SK-N-SH treated with all-trans-retinoic acid at 6 μM for 48 hours (cell line): Measurements from ENCODE around the gene LINS1.

Experiments
- ATAC-seq: fragments of 200-7000 bp; cut with Tn5 transposase; 3 replicates; pipeline ENCODE4 v1.9.1; 2020; ENCODE audit warnings: mild to moderate bottlenecking, moderate library complexity
- BACH2 ChIP-seq: fragments of 250-450 bp; sonication (Bioruptor Pico); IDR thresholded peaks from 2 replicates; pipeline ENCODE4 v1.9.0; 2021; ENCODE audit warnings: mild to moderate bottlenecking, borderline replicate concordance
- CREB5 ChIP-seq: fragments of 250-450 bp; sonication (Bioruptor Pico); IDR thresholded peaks from 2 replicates; pipeline ENCODE4 v1.5.1; 2020; ENCODE audit warnings: low read depth, mild to moderate bottlenecking, moderate library complexity
- CSDC2 ChIP-seq: fragments of 250-450 bp; sonication (Bioruptor Pico); IDR thresholded peaks from 2 replicates; pipeline ENCODE4 v1.5.0; 2020; ENCODE audit warnings: mild to moderate bottlenecking, moderate library complexity
- CSRNP3 ChIP-seq: fragments of 250-450 bp; sonication (Bioruptor Pico); IDR thresholded peaks from 2 replicates; pipeline ENCODE4 v1.5.1; 2021; ENCODE audit warnings: mild to moderate bottlenecking, moderate library complexity
- ESRRG ChIP-seq: fragments of 250-450 bp; sonication (Bioruptor Pico); IDR thresholded peaks from 2 replicates; pipeline ENCODE4 v1.6.1; 2021; ENCODE audit warnings: mild to moderate bottlenecking
- OSR1 ChIP-seq: fragments of 250-450 bp; sonication (Bioruptor Pico); IDR thresholded peaks from 2 replicates; pipeline ENCODE4 v1.8.0; 2022; ENCODE audit warnings: moderate library complexity, mild to moderate bottlenecking, inconsistent platforms
- PATZ1 ChIP-seq: fragments of 250-450 bp; sonication (Bioruptor Pico); IDR thresholded peaks from 2 replicates; pipeline ENCODE4 v1.8.0; 2020; ENCODE audit warnings: mild to moderate bottlenecking, moderate library complexity, borderline replicate concordance
- POU6F1 ChIP-seq: fragments of 250-450 bp; sonication (Bioruptor Pico); IDR thresholded peaks from 2 replicates; pipeline ENCODE4 v1.8.0; 2021; ENCODE audit warnings: low read depth, mild to moderate bottlenecking, moderate library complexity, borderline replicate concordance
- PPARA ChIP-seq: fragments of 250-450 bp; sonication (Bioruptor Pico); IDR thresholded peaks from 2 replicates; pipeline ENCODE4 v1.5.0; 2020; ENCODE audit warnings: mild to moderate bottlenecking, borderline replicate concordance
- RARB ChIP-seq: fragments of 250-450 bp; sonication (Bioruptor Pico); IDR thresholded peaks from 2 replicates; pipeline ENCODE4 v1.8.0; 2021; ENCODE audit warnings: mild to moderate bottlenecking, moderate library complexity
- SNAI2 ChIP-seq: fragments of 250-450 bp; sonication (Bioruptor Pico); IDR thresholded peaks from 2 replicates; pipeline ENCODE4 v1.5.0; 2020; ENCODE audit warnings: mild to moderate bottlenecking, moderate library complexity
- TCF4 ChIP-seq: fragments of 250-450 bp; sonication (Bioruptor Pico); IDR thresholded peaks from 2 replicates; pipeline ENCODE4 v1.8.0; 2021; ENCODE audit warnings: mild to moderate bottlenecking, moderate library complexity, borderline replicate concordance
- TOX ChIP-seq: fragments of 250-450 bp; sonication (Bioruptor Pico); IDR thresholded peaks from 2 replicates; pipeline ENCODE4 v1.8.0; 2021; ENCODE audit warnings: mild to moderate bottlenecking, moderate library complexity, borderline replicate concordance
- TSHZ2 ChIP-seq: fragments of 250-450 bp; sonication (Bioruptor Pico); IDR thresholded peaks from 2 replicates; pipeline ENCODE4 v1.5.0; 2020; ENCODE audit warnings: mild to moderate bottlenecking, moderate library complexity
- ZC3H10 ChIP-seq: fragments of 250-450 bp; sonication (Bioruptor Pico); IDR thresholded peaks from 2 replicates; pipeline ENCODE4 v1.5.1; 2021; ENCODE audit warnings: mild to moderate bottlenecking, moderate library complexity
- ZFP30 ChIP-seq: fragments of 450-650 bp; formaldehyde crosslinking; IDR thresholded peaks from 2 replicates; pipeline ENCODE4 v1.5.0; 2022; ENCODE audit warnings: mild to moderate bottlenecking, moderate library complexity
- ZNF565 ChIP-seq: fragments of 450-650 bp; formaldehyde crosslinking; conservative IDR thresholded peaks from 2 replicates; pipeline ENCODE4 v1.5.0; 2020; ENCODE audit warnings: low read depth, mild to moderate bottlenecking, moderate library complexity
- ZNF70 ChIP-seq: fragments of 450-650 bp; formaldehyde crosslinking; IDR thresholded peaks from 2 replicates; pipeline ENCODE4 v1.5.0; 2020; ENCODE audit warnings: mild to moderate bottlenecking, moderate library complexity

LINS1 gene

GRCh38 chr15:100645671-100646070, 43.7 kb upstream of the LINS1 start:
- TF ChIP-seq RARB (CRISPR knock-in tag) (no peak), ZC3H10 (CRISPR knock-in tag) (no peak), TSHZ2 (CRISPR knock-in tag) (no peak), CSRNP3 (CRISPR knock-in tag) (no peak), PPARA (CRISPR knock-in tag) (no peak), BACH2 (CRISPR knock-in tag) (no peak), POU6F1 (CRISPR knock-in tag) (no peak)
- no peak for ATAC-seq

- TF ChIP-seq TCF4 (CRISPR knock-in tag) (no peak), CREB5 (CRISPR knock-in tag) (no peak), ZNF565 (CRISPR knock-in tag) (no peak), ESRRG (CRISPR knock-in tag) (no peak), ZNF70 (CRISPR knock-in tag) (no peak), TSHZ2 (CRISPR knock-in tag) (no peak), ZFP30 (no peak), CSDC2 (CRISPR knock-in tag) (no peak), CSRNP3 (CRISPR knock-in tag) (no peak), TOX (no peak), OSR1 (no peak), SNAI2 (CRISPR knock-in tag) (no peak), PATZ1 (CRISPR knock-in tag) (no peak)
- ATAC-seq: no peak
Observed at GRCh38 chr15:100642950-100643338, 41.0 kb upstream of the LINS1 start.
